ENCODE results near the gene CD8B.

DNA sequence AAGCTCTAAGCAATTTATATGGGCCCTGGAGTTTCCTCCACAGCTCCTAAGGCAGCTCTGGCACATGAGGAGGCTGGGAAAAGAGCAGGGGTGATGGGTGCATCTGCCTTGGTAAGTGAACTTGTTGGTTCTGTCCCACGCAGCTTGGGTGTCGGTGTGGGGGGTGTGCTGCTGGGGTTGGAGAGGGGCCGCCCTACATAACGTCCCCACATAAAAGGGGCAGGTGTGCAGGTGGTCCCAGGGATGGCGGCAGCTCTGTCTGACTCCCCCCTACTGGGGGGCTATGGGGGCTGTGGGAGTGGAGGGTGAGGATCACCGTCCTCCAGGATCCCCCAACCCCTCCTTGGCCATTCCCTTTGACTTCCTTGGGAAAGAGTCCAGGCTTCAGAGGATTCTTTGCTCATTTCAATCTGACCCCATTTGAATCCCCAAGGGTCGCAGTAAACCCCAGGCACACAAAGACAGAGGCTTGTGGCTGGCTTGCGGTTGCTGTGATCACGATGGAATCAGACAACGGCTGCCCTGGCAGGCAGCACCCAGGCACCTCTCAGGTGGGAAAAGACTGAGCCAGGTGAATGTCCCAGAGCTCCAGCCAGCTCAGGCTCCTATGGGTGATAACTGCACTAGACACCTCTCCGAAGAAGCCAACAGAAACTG is 36.5 kb downstream of the CD8B start:
- TF ChIP-seq POLR2AphosphoS5 (IDR thresholded peaks at IDR 0.05; ENCODE audit: low read depth, low read length) (no peak), EGR1 (IDR thresholded peaks at IDR 0.05; ENCODE audit: low read depth) (no peak)
